ENCODE results near the gene FGGY.
"Not testable (repeated sequence)": the region's sequence is repeated elsewhere in the genome, so short reads cannot be mapped to it uniquely, and the experiment has no call there.

The FGGY gene

DNA sequence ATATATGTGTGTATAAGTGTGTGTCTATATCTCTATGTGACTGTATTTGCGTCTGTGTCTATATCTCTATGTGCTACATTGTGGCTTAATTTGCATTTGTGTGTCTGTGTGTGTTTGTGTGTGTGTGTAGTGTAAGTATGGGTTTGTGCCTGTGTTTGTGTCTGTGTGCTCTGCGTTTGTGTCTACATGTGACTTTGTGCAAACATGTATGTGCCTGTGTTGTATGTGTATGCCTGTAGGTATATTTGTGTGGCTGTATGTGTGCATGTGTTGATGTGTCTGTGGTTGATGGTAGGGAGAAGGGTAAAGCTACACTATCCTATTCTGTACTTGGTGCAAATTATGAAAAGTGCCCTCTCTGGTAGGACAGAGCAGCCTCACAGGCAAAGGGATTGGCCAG lies 7.3 kb upstream of the FGGY start:
- DNase-seq, result no peak

DNA sequence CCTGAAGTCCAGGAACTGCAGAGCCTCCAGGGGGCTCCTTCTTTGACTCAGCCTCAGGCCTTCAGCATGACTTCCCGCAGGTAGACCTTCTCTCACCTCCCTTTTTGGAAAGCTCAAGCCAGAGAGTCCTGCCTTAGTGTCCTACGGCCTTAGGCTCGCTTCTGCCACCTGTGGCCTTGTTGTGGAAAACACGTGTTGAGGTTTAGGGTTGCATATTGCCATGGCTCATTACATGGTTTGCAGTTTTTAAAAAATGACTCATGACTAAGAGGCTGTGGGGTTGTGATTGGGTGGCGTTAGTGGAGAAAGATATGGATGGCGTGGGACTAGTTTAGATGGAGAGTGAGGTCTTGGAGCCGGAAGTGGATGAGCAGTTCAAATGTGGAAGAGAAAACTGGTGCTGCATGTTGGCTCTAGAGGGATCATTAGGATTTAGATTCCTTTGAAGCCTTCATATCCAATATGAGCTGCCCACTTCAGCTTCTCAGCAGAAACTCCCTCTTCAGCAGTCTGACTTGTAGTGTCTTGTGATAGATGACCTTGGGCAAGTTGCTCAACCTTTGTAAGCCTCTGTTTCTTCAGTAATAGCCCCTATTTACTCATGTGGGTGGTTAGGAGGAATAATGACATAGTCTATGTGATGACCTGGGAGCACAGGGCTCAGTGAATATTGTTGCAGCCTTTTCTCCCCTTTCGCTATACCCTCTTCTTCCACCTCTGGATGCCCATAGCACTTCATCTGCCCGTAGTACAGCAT lies 6.5 kb upstream of the FGGY start:
- DNase-seq, result no peak

DNA sequence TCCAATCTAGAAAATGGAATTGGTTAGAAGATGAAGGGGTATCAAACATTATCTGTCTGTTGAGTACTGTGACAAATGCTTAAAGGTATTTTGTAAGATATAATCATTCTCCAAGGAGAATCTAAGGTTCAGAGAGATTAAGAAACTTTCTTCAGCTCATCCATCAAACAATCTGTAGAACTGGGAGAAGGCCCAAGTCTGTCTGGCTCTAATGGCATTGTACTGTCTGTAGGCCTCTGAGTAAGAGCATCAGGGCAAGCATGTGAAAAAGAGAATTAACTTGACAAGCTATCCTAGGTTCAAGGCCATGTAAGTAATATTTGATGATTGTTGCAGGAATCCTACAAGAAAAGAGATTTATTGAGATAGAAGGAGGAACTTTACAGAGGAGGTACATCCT lies 5.3 kb upstream of the FGGY start:
- no peak for DNase-seq

DNA sequence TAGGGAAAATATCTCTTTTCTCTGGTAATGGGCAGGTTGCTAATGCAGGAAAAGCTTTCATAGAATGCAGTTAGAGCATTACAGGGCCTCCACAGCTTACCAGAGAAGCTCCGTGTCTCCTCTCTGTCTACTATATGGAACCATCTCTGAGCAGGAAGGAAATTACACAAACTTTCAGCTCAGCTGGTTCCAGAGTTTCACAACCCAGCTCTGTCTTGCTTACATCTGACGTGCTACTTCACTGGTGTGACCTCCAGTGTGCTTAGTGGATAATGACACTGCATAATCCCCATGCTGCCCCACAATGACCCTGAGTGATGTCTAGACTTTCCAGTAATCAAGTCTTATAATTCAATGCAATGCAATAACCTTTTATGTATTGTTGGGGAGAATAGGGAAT lies 4.3 kb upstream of the FGGY start:
- no peak for DNase-seq

DNA sequence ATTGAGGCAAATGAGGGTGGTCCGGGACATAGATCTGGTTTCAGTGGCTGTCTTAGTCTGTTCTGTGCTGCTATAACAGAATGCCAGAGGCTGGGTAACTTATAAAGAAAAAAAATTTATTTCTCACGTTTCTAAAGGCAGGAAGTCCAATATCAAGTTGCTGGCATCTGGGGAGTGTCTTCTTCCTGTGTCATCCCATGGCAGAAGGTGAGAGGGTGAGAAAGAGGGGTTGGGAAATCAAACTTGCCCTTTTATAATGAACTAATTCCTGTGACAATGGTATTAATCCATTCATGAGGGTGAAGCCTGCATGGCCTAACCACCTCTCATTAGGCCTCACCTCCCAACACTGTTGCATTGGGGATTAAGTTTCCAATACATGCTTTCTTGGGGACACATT lies 3.7 kb upstream of the FGGY start:
- DNase-seq, result no peak

DNA sequence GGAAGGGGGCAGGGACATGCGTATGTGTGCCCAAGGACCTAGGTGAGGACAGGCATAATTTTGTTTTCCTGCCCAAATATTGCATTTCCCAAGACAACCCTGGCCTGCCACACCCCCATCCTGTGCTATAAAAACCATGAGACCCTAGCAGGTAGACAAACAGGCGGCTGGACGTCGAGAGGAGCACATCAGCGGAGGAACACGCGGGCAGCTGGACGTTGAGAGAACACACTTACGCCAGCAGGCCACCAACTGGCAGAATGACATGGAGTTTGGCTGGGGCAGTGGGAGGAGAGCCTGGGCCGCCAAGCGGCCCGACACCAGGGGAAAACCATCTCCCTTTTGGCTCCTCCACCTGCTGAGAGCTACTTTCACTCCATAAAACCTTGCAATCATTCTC lies 3.0 kb upstream of the FGGY start:
- no peak for DNase-seq

DNA sequence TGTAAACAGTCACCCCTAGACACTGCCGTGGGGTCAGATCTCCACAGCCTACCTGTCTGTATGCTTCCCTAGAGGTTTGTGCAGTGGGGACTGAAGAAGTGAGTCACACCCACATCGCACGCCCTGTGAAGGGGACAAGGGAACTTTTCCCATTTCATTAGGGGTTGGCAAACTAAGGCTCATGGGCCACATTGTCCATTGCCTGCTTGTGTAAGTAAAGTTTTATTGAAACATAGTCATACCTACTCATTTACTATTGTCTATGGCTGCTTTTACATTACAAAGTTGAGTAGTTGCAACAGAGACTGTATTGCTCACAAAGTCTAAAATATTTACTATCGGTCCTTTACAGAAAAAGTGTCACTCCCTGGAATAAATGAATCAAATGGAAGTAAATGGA lies 2.5 kb upstream of the FGGY start:
- DNase-seq, result no peak

DNA sequence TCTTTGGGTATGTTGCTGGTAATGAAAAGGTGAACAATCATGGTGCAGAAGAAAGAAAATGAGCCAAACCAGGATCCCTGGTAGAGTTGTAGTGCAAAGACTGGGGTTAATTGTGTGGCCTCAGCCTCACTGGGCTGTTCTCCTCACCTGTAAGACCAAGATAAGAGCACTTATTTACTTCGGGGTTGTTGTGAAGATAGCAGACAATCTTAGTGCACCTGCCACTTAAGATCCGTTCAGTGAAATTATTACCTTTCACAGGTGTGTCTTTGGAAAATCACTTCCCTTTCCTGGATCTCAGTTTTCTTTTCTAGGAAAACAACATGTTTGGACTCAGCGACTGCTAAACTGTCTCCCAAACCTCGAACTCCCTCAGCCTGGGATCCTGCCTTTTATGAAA lies 1.3 kb upstream of the FGGY start:
- no peak for DNase-seq

DNA sequence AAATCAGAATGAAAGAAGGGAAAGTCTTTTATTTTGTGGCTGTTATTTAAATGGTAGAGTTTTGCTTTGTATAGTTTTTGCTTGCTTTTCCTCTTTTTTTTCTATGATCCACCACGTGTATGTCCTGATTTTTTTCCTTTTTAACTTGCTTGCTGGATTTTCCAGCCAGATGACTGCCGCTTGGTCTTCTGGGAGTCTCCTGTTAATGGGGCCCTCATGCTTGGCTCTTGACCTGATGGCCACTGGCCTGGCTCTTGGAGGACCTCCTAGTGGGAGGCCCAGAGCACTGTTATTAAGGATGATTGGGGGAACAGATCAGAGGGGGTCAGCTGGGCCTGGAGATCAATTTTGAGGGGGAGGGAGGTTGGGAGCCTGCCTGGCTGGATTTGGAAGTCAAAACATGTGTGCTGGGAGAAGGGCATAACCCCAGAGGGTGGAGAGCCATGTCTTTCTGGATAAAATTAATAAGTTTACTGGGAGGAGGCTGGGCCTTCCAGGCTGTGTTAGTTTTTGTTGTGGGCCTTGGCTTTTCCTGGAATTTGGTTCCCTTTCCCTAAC lies 1.2 kb downstream of the FGGY start:
- no peak for DNase-seq

DNA sequence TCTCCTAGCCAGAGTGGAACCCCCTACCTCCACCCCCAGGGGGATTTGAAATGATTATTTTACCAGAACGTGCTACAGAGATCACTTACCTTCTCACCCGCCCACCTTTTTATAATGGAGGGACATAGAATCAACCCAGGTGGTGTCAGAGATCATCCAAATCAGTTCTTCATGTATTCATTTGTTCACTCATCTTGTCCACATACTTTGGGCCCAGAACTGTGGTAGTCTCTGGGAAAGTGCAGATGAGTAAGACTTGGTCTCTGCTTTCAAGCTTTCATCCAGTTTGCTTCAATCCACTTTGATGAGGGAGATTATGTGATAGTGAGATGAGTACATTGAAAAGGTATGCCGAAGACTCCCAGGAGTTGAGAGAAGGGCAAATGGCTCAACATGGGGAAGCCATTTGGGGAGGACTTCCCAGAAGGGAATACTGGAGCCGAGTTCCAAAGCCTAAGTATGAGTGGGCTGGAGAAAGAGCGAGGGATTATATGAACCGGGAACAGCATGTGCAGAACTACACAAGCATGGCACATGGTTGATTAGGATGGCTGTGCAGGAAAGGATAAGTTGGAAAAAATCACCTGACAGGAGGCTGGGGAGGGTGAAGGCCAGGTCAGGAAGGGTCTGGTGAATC lies 1.9 kb downstream of the FGGY start:
- DNase-seq, result no peak

DNA sequence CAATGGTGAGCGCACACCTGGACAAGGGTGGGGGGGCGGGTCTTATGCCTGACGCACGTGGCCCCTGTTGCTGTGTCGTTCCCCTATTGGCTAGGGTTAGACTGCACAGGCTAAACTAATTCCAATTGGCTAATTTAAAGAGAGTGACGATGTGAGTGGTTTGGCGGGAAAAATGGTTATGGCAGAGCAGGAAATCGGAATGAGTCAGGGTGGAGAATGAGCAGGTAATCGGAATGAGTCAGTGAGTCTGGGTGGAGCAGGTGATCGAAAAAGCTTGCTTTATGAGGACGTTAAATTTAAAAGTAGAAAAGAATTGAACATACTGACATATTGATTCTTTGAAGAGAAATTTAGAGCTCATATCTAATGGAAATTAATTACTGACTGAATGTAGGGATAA lies 2.8 kb downstream of the FGGY start:
- DNase-seq, result not testable (repeated sequence)

DNA sequence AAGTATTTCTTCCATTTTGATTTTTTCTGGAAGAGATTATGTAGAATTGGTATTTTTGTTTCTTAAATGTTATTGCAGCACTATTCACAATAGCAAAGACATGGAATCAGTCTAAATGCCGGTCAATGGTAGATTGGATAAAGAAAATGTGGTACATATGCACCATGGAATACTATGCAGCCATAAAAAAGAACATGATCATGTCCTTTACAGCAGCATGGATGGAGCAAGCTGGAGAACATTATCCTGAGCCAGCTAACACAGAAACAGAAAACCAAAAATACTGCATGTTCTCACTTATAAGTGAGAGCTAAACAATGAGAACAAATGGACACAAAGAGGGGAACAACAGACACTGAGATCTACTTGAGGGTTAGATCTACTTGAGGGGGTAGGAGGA lies 5.4 kb downstream of the FGGY start:
- DNase-seq, result no peak

DNA sequence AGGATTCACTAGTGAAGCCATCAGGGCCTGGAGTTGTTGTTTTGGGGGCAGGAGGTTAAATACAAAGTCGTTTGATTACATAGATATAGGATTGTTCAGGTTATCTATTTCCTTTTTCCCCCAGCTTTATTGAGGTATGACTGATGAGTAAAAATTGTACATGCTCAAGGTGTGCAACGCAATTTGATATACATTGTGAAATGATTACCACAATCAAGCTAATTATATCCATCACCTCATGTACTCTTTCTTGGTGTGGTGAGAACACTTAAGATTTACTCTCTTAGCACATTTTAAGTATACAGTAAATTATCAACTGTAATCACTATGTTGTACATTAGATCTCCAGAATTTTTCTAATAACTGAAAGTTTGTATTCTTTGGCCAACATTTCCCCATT lies 6.0 kb downstream of the FGGY start:
- no peak for DNase-seq

DNA sequence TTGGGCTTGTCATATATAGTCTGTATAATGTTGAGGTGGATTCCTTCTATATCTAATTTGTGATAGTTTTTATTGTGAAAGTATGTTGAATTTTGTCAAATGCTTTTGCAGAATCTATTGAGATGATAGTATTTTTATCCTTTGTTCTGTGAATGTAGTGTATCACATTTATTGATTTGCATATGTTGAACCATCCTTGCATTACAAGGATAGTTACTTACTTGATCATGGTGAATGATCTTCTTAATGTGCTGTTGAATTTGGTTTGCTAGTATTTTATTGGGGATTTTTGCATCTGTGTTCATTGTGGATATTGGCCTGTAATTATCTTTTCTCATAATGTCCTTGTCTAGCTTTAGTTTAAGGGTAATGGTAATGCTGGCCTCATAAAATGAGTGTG lies 8.3 kb downstream of the FGGY start:
- DNase-seq, result no peak

DNA sequence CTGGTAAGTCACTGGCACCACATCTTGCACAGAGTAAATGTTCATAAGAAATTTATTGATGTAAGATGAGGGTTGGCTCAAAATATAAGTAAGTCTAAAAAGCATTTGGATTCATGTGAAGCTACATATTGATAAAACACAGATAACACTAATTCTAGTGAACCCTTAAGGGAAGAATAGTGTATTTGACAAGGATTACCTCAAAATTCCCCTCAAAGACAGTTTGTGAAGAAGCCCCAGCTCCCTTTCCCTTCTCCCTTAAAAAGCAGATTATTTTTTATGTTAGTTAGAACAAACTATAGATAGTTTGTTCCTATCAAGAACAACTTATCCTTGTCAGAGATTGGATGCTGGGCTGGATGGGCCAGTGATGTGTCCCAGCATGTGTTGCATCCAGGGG lies 10.7 kb downstream of the FGGY start:
- no peak for DNase-seq

DNA sequence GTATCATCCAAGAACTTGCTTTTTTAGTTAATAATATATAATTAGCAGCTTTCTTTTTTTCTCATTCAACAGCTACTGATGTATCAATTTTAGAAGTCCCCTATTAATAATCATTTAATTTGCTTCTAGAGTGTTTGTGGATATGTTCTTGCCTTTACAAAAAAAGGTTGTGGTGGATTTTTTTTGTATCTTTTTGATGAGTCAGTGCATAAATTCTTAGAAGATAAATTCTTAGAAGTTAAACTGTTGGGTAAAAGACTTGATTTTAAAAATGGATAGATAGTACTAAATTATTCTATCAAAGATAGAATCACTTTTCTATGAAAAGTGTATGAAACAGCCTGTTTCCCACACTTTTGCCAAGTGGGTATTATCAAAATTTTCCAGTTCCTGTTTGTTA lies 11.9 kb downstream of the FGGY start:
- DNase-seq, result no peak

DNA sequence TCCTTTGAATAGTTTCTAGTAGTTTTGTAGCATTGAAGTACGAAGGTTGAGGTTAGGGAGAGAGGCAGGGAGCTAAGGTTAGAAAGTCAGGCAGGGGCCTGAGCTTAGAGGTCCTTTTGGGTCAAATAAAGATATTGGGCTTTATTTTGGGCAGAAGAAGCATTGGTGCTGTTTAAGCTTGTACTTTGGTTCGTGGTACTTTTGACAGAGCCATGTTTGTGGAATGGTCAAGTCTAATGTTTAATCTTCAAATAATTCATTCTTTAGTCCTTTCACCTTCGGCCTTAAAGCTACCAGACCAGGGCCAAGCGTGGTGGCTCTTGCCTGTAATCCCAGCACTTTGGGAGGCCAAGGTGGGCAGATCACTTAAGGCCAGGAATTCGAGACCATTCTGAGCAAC lies 12.5 kb downstream of the FGGY start:
- no peak for DNase-seq

DNA sequence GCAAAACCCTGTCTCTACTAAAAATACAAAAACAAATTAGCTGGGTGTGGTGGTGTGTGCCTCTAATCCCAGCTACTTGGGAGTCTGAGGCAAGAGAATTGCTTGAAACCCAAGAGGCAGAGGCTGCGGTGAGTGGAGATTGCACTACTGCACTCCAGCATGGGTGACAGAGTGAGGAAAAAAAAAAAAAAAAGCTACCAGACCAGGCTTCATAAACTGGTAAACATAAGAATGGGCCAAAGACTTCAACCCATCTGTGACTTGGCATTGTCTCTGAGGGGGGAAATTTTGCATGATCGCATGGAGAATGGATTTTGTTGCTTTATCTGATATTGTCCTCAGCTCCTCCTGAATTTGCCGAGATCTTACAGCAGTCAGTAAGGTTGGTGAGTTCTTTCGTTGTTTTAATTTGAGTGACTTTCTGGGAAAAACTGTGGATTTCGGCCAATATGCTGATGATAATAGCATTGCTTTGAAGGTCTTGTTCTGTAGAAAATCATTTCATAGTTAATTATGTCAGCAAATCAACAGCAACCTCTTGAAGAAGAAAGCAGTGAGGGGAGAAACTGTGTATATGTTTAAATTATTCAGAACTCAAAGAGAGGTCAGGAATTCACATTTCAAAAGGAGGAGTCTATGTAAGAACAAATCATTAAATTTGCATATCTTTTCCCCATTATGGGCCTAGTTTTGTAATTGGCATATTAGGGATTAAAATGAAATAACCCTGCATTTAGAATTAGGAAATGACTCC lies 13.1 kb downstream of the FGGY start:
- no peak for DNase-seq

DNA sequence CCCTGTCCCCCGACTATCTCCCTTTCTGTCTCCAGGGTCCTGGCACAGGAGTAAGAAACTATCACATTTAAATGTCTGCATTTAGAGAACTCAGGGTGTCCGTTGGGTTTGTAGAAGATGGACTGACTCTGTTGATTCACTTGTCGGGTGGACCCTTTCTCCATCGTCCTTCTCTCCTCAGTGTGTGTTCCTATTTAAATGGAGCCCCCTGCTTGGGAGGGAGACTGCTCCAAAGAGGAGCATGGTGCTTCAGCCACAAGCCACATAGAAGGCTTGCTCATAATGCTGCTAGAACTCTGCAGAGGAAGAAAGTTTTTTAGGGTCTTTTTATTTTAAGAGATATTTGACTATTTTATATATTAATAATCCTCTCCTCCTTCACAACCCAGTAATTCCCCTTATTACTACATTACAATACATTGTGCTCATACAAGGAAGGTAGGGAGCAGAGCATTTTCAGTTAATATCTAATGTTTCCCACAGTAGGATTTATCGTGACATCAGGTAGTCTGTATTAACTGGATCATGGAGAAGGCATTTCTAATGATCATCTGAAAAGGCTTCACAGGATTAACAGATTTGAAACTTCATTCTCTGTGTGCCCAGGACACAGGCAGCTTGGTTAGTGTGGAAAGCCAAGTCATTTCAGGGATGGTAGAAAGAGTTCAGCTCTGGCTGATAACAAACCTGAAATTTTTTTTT lies 13.8 kb downstream of the FGGY start:
- DNase-seq, result no peak

DNA sequence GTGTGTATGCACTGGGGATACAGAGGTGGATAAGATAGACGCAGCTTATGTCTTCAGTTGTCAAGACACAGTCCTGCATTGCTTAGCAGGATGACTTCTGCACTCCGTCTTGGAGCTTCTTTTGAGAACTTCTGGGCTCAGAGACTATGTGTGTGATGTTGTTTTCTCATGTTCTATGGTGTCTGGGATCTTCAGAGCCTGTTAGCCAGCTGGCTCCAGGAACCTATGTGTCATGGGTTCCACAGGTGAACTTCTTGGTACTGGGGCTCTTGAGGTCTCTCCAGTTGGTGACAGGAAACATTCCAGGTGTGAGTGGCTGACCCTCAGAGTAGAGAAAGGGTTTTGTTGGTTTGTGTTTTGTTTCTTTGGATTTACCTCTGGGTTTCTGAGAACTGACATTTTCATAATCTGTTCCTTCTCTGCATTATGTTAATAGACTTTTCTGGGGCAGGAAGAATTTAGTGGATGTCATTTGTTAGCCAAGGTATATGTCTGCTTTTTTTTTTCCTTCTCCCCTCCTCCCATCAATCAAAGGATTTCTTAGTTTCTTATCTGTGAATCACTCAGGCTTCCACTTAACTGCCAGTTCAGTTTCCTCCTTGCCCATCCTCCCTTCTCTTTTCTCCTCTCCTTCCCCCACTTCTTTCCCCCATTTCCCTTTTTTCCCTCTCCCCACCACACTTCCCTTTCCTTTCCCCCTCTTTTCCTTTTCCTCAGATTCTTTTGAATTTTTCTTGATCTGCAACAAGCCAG lies 18.1 kb downstream of the FGGY start:
- no peak for DNase-seq

DNA sequence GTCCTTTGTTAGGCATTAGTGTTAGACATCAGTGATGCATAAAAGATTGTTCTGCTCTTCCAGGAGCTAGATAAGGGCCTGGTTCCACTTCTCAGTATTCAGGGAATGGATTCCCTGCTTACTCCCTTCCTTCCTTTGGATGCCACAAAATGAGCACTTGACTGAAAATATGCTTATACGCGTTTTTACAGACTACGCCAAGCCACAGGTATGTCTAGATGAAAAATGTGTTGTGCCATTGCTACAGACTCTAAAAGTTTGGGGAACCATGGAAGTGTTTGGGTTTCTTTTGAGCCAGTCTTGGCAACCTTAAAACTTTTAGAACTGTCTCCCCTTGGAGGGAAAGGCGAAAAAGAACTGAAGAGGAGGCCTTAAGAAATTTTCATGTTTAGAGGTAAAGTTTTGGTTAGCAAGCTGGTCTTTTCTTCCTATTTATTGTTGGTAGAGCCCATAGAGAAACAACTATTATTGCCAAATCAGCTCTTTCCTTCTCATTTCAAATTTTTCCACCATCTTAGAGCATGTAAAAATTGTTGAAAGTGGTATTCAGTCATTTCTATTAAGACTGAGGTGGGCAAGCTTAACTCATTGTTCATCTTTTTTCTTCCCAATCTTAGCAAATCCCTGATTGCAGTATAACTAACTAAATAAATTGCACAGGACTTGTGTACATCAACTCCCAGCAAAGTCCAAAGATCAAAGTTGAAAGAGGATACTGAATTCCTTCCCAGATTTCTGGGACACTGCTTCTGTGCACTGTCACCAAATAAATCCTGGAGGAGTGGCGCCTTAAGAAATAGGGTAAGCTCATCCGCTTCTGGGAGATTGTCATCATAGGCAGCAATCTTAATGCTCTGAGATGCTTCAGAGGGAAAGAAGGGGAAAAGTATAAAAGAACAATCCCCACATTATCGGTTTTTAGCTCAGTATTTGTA lies 18.9 kb downstream of the FGGY start:
- no peak for DNase-seq
